Right lobe of liver (tissue), 6 donors: ENCODE measurements around the gene TPPP2. TPM values are rescaled to one million over a fixed set of nuclear protein-coding genes. Genes with fewer than 3 reads are reported as not detected.

Source experiments
- ATAC-seq, 4 donors: fragments of 200-7000 bp; cut with Tn5 transposase; one replicate each; pipeline ENCODE4 v1.9.1; 2020; ENCODE audit warnings: mild to moderate bottlenecking in 4 of 4, moderate library complexity in 4 of 4
- DNase-seq, 3 donors: peaks; one replicate each; pipeline ENCODE4 v3.0.0-alpha.2; 2020
- H3K27ac ChIP-seq, 3 donors: fragments of 200-600 bp; one replicate each; pipeline ENCODE4 v1.8.0; 2022
- H3K27me3 ChIP-seq, 2 donors: fragments of 200-600 bp; one replicate each; pipeline ENCODE4 v1.8.0; 2022
- H3K36me3 ChIP-seq, 4 donors: fragments of 200-600 bp; sonication (generic) in 1 of 4; one replicate each; pipeline versions ENCODE4 v1.5.1 to v1.8.0; 2017 to 2022; ENCODE audit warnings: control low read depth in 1 of 4
- H3K4me1 ChIP-seq, 4 donors: fragments of 200-600 bp; sonication (generic) in 1 of 4; one replicate each; pipeline versions ENCODE4 v1.5.1 to v1.8.0; 2017 to 2022; ENCODE audit warnings: control low read depth in 1 of 4
- H3K4me3 ChIP-seq, 3 donors: fragments of 200-600 bp; one replicate each; pipeline ENCODE4 v1.8.0; 2022
- H3K9me3 ChIP-seq, 4 donors: fragments of 200-600 bp; sonication (generic) in 1 of 4; one replicate each; pipeline versions ENCODE4 v1.5.1 to v1.8.0; 2017 to 2022; ENCODE audit warnings: control low read depth in 1 of 4
- CTCF ChIP-seq, 4 donors: fragments of 200-600 bp in 3 of 4; fragments of 450-650 bp in 1 of 4; IDR thresholded peaks; one replicate each; pipeline versions ENCODE4 v1.5.1 to v1.8.0; 2016 to 2022; ENCODE audit warnings: antibody characterized with exemption in 4 of 4, mild to moderate bottlenecking in 2 of 4
- POLR2A ChIP-seq: fragments of 450-650 bp; IDR thresholded peaks from one replicate; pipeline ENCODE4 v1.6.1; 2017; ENCODE audit warnings: antibody characterized with exemption, mild to moderate bottlenecking
- WGBS: methylation state at CpG from one replicate; pipeline ENCODE4 v1.1.6; 2018; ENCODE audit warnings: low coverage, low lambda C conversion rate; ENCODE audit not compliant: insufficient coverage; ENCODE audit errors: missing lambda C conversion rate; 5-methylcytosine and 5-hydroxymethylcytosine counted together
- intact Hi-C, 2 donors: fragments of 100-400 bp; cut with DNase I; formaldehyde crosslinking; loops; one replicate each; pipeline versions ENCODE4 v1.11.2 to v1.14.1; 2022
- total RNA-seq, 6 experiments: library from RNA; depleted of rRNA in 2 of 6; stranded (reverse); fragments of >200 nt in 2 of 6; fragmentation: NEBNext Ultra II Directional in 3 of 6; extraction: Animal tissue kit (Norgen Biotek cat#: 25700) in 3 of 6; gene quantifications; one replicate each; pipeline versions ENCODE4 v1.1.0 to v1.2.4, GENCODE V29; 2016 to 2023
- donor health status: DM: no; HTN: yes; CAD: no.
- donor health status: DM: no; HTN: no; CAD: no.
- donor health status: DM: no; HTN: no; CAD: no.
- donor health status: DM: no; HTN: yes; CAD: no.
- donor health status: DM: no; HTN: yes; CAD: no.

TPPP2 gene
- total RNA-seq, 6 experiments from 2014 or later = 0.24 to 3.4 (median 1.6) TPM

- TF ChIP-seq CTCF (IDR thresholded peaks at IDR 0.05) (no peak), POLR2A (no peak)
- 5% methylated on average over 19 of the region's 58 CpGs for WGBS
- Histone ChIP-seq H3K4me3 (peak overlapping the region; percentile 92 to 100 (median 98)), H3K27ac (peak overlapping the region; percentile 72 to 89 (median 79)), H3K36me3 (peaks cover 0 to 14% (median 5%) of the 10 kb centered on the region in 4 donors), H3K4me1 (peaks cover 0 to 8% (median 2%) of the 10 kb centered on the region in 4 donors), H3K27me3 (no peaks in the 10 kb centered on the region), H3K9me3 (no peaks in the 10 kb centered on the region)
- peak; percentile 54 to 79 (median 75) for DNase-seq
- intact Hi-C loops = no loop called here
- peak; percentile 31 to 41 (median 34) for ATAC-seq
Observed at GRCh38 chr14:21025371-21026273, 4.4 kb upstream of the TPPP2 start.

- DNase-seq (no peak), ATAC-seq (no peak)
- Histone ChIP-seq H3K27me3 (no peaks in the 10 kb centered on the region), H3K4me1 (peaks cover 0 to 8% (median 2%) of the 10 kb centered on the region in 4 donors), H3K9me3 (no peaks in the 10 kb centered on the region), H3K27ac (peak overlapping the region in 2 of 3 donors; percentile 40 to 79), H3K36me3 (peaks cover 0 to 6% (median under 1%) of the 10 kb centered on the region in 4 donors), H3K4me3 (no peak overlapping the region)
- WGBS = 65% methylated on average over 6 of the region's 7 CpGs
- TF ChIP-seq POLR2A (no peak), CTCF (IDR thresholded peaks at IDR 0.05) (no peak)
- intact Hi-C loops = no loop called here
Observed at GRCh38 chr14:21026274-21026987, 3.6 kb upstream of the TPPP2 start.

DNA sequence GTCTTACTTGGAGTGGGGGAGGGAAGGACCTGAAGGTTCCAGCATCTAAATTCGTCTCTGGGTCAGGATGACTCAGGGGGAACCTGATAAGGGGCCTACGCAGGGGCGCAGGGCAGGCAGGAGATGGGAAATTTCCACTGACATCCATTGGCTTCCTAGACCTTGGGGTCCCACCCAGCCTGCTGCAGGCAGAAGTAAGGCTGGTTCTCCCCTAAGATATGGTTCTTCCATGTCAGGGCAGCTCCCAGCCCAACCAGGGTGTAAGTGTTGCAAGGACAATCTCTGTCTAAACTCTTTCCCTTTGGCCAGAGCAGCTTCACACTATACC is 3.1 kb upstream of the TPPP2 start:
- H3K4me1 ChIP-seq = peaks cover 0 to 8% (median 2%) of the 10 kb centered on the region in 4 donors
- no peak for ATAC-seq

GRCh38 chr14:21030531-21030930 is 514 bp downstream of the TPPP2 start:
- WGBS = 83% methylated on average over 9 of the region's 12 CpGs
- H3K9me3 ChIP-seq = no peaks in the 10 kb centered on the region
- no peaks in the 10 kb centered on the region for H3K4me1 ChIP-seq
- H3K27me3 ChIP-seq = no peaks in the 10 kb centered on the region
- DNase-seq (no peak), ATAC-seq (no peak)
- TF ChIP-seq CTCF (IDR thresholded peaks at IDR 0.05) = no peak
- no peak for TF ChIP-seq POLR2A
- no peak overlapping the region for H3K27ac ChIP-seq
- no peaks in the 10 kb centered on the region for H3K36me3 ChIP-seq
- intact Hi-C loops = no loop called here
- H3K4me3 ChIP-seq = no peak overlapping the region

More for the DNA sequence above, 3.1 kb upstream of the TPPP2 start:
- no CpG with 5 or more reads among the region's 3 CpGs for WGBS
- no peak for TF ChIP-seq CTCF (IDR thresholded peaks at IDR 0.05)
- TF ChIP-seq POLR2A = no peak
- Histone ChIP-seq H3K27ac (no peak overlapping the region), H3K36me3 (peaks cover 0 to under 1% (median 0%) of the 10 kb centered on the region in 4 donors), H3K27me3 (no peaks in the 10 kb centered on the region), H3K4me3 (no peak overlapping the region), H3K9me3 (no peaks in the 10 kb centered on the region)
- no peak for DNase-seq
- intact Hi-C loops = no loop called here
